GM10266 (cell line): ENCODE data around the gene CCL15.

Experiments used
- DNase-seq: peaks from one replicate; pipeline ENCODE4 v3.0.0; 2012; ENCODE audit errors: extremely low spot score
- CTCF ChIP-seq: IDR thresholded peaks from 2 replicates; pipeline ENCODE4 v1.5.1; 2012; ENCODE audit warnings: mild to moderate bottlenecking, low read depth; ENCODE audit not compliant: control insufficient read depth, insufficient read depth; ENCODE audit errors: missing control alignments

Gene CCL15

DNA sequence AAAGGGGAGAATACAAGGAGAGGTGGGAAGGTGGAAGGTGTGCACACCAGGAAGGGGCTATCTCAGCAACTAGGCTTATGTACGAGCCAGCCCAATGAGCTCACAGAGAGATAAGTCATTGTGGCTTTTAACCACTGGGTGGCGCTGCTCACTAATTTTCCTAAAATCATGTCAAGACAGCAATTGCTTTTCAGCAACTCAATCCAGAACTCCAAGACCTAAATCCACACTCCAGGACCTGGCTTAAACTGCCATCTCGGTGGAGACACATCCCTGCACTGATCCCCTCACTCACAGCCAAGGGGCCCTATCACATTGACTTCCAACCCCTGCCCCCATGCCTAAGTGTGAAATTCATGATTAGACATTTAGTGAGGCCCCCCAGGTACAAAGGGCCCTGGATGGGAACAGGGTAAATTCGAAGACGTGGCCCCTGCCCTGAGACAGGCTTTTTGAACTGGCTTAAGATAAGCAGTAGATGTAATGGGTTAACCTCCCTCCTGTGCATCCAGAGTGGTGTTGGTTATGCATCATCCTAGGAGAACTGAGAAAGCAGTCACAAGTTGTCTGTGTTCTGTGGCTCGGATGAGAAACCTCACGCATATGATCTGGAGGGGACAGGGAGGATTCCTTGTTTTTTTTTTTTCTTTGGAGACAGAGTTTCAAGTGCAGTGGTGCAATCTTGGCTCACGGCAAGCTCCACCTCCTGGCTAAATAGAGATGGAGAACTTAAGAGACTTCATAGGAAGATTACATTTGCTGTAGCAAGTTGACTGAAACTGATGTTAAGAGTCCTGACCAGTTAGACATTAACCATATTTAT, 31.6 kb downstream of the CCL15 start:
- peak; percentile 60 for DNase-seq
- TF ChIP-seq CTCF, result peak; percentile 76

GRCh38 chr17:35968520-35969054, 32.8 kb downstream of the CCL15 start:
- TF ChIP-seq CTCF, result no peak
- DNase-seq, result no peak

DNA sequence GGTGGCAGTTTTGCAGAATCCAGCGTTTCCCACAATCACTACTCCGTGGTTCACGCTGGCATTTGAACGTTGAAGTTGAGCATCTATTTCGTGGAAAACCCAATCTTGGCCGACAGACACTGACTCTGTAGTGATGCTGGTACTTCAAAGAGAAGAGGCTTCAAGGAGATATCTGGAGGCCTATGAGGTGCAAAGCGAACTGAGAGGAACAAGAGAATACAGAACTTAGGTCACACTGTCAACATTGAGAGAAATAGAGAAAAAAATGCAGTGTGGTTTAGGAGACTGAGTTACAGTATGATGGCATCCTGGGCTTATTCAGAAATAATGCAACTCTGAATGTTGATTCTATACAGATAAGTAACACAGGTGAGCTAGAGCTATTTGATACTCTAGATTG, 36.1 kb downstream of the CCL15 start:
- no peak for TF ChIP-seq CTCF

GRCh38 chr17:35963663-35964062, 37.7 kb downstream of the CCL15 start:
- DNase-seq, result no peak
- no peak for TF ChIP-seq CTCF

More for the DNA sequence above, 36.1 kb downstream of the CCL15 start:
- DNase-seq, result no peak

DNA sequence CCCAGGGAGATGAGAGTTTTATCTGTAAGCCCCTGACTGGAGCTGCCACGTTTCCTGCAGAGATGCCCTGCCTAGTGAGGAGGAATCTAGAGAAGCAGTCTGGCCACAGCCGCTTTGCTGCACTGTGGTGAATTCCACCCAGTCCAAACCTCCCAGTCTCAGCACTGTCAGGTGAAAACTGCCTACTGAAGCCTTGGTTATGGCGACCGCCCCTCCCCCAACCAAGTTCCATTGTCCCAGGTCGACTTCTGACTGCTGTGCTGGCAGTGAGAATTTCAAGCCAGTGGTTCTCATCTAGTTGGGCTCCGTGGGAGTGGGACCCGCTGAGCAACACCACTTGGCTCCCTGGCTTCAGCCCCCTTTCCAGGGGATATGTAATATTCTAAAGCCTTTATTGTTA, 47.6 kb downstream of the CCL15 start:
- no peak for TF ChIP-seq CTCF
- DNase-seq, result no peak

DNA sequence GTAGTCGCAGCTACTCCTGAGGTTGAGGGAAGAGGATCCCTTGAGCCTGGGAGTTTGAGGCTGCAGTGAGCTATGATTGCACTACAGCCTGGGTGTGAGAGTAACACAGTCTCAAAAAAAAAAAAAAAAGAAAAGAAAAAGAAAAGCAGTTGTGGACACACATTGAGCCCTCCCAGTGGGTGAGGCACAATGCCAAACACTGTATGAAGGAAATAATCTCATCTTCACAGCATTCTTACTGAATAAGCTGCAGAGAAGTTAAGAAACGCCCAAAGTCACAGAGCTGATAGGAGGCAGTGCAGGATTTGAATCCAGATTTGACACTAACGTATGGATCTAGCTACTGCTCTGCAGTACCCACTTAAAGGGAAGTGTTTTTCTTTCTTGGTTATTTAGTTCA, 52.0 kb downstream of the CCL15 start:
- DNase-seq, result no peak
- TF ChIP-seq CTCF, result no peak

- no peak for DNase-seq
- no peak for TF ChIP-seq CTCF
Observed at GRCh38 chr17:35948092-35948491, 53.3 kb downstream of the CCL15 start.
